RWPE1 (cell line): ENCODE data around the gene FAM174C.

Source experiments
- CTCF ChIA-PET: fragments of 350-600 bp; sonication (Branson Sonifier 250); formaldehyde crosslinking; extraction: SDS; loops from one replicate; lab custom pipeline; 2021; lab: Yijun Ruan, JAX
- POLR2A ChIA-PET: fragments of 400-600 bp; formaldehyde crosslinking; extraction: SDS; loops from one replicate; lab custom pipeline; 2020; ENCODE audit warnings: antibody characterized with exemption; ENCODE audit not compliant: low non-redundant PET; lab: Yijun Ruan, JAX
- DNase-seq: peaks from one replicate; pipeline ENCODE4 v3.0.0; 2012; ENCODE audit warnings: low spot score
- H3K27ac ChIP-seq: fragments of 450-650 bp; 2 replicates; pipeline ENCODE4 v1.5.1; 2017
- CTCF ChIP-seq: fragments of 450-650 bp; conservative IDR thresholded peaks from 2 replicates; pipeline ENCODE4 v1.5.1; 2017; ENCODE audit warnings: low read depth, mild to moderate bottlenecking

Gene FAM174C

GRCh38 chr19:1233115-1233667 lies 42.1 kb upstream of the FAM174C start:
- H3K27ac ChIP-seq = peak overlapping the region; percentile 77
- POLR2A ChIA-PET = no interaction called here
- TF ChIP-seq CTCF = no peak
- DNase-seq = no peak
- CTCF ChIA-PET = interaction anchor here (1.0 to 1.8 kb wide), 2 partner anchors 11 to 19 kb away, joined by 3 to 7 read pairs; no protein-coding TSS in a partner anchor

GRCh38 chr19:1234051-1234954 lies 41.0 kb upstream of the FAM174C start:
- POLR2A ChIA-PET = no interaction called here
- H3K27ac ChIP-seq = peak overlapping the region; percentile 77
- CTCF ChIA-PET = no interaction called here
- no peak for TF ChIP-seq CTCF
- DNase-seq = no peak

- POLR2A ChIA-PET = no interaction called here
- CTCF ChIA-PET = no interaction called here
Measured at GRCh38 chr19:1234955-1235380, 40.4 kb upstream of the FAM174C start.

GRCh38 chr19:1235625-1236538 lies 39.4 kb upstream of the FAM174C start:
- H3K27ac ChIP-seq = peak overlapping the region; percentile 100
- ChIA-PET POLR2A (no interaction called here), CTCF (interaction anchor here (0.5 to 0.9 kb wide), 3 partner anchors 9 to 57 kb away, joined by 3 to 4 read pairs (median 3); no protein-coding TSS in a partner anchor)
- DNase-seq = no peak
- no peak for TF ChIP-seq CTCF

More at GRCh38 chr19:1234955-1235380, 40.4 kb upstream of the FAM174C start:
- no peak for TF ChIP-seq CTCF
- no peak for DNase-seq
- no peak overlapping the region for H3K27ac ChIP-seq

GRCh38 chr19:1236576-1236975 lies 38.8 kb upstream of the FAM174C start:
- DNase-seq = no peak
- peak overlapping the region; percentile 100 for H3K27ac ChIP-seq
- no peak for TF ChIP-seq CTCF
- ChIA-PET POLR2A (no interaction called here), CTCF (interaction anchor here (0.5 to 0.9 kb wide), 3 partner anchors 8 to 56 kb away, joined by 3 to 4 read pairs (median 3); no protein-coding TSS in a partner anchor)
